Measurements from ENCODE around the gene HLA-DPB1.
A peak's percentile ranks its signal among the peaks of the same experiment; 100 is the strongest.
"Not testable (repeated sequence)": the region's sequence is repeated elsewhere in the genome, so short reads cannot be mapped to it uniquely, and the experiment has no call there.

HLA-DPB1 gene

GRCh38 chr6:33075568-33076405 lies at the start of gene HLA-DPB1:
Gene HLA-DPB1 (plus strand): TSS chr6:33075990. CDS start chr6:33076042, 52 bp downstream.
- peak; percentile 15 for DNase-seq

GRCh38 chr6:33028220-33028849 lies 47.5 kb upstream of the HLA-DPB1 start:
- DNase-seq = no peak

GRCh38 chr6:33029328-33030184 lies 46.2 kb upstream of the HLA-DPB1 start:
- DNase-seq = no peak

- DNase-seq = no peak
Measured at GRCh38 chr6:33030245-33030644, 45.5 kb upstream of the HLA-DPB1 start.

- no peak for DNase-seq
Measured at GRCh38 chr6:33034554-33034953, 41.2 kb upstream of the HLA-DPB1 start.

GRCh38 chr6:33036535-33036934 lies 39.3 kb upstream of the HLA-DPB1 start:
- DNase-seq = no peak

GRCh38 chr6:33040157-33040556 lies 35.6 kb upstream of the HLA-DPB1 start:
- no peak for DNase-seq

- no peak for DNase-seq
Measured at GRCh38 chr6:33049323-33050013, 26.3 kb upstream of the HLA-DPB1 start.

- DNase-seq = no peak
Measured at GRCh38 chr6:33050014-33050810, 25.6 kb upstream of the HLA-DPB1 start.

- DNase-seq = no peak
Measured at GRCh38 chr6:33052627-33053026, 23.2 kb upstream of the HLA-DPB1 start.

- DNase-seq = no peak
Measured at GRCh38 chr6:33053230-33053629, 22.6 kb upstream of the HLA-DPB1 start.

GRCh38 chr6:33057222-33058150 lies 18.3 kb upstream of the HLA-DPB1 start:
- no peak for DNase-seq

- DNase-seq = no peak
Measured at GRCh38 chr6:33061987-33062386, 13.8 kb upstream of the HLA-DPB1 start.

GRCh38 chr6:33063435-33063834 lies 12.4 kb upstream of the HLA-DPB1 start:
- not testable (repeated sequence) for DNase-seq

- no peak for DNase-seq
Measured at GRCh38 chr6:33064723-33065122, 11.1 kb upstream of the HLA-DPB1 start.

- no peak for DNase-seq
Measured at GRCh38 chr6:33065312-33065711, 10.5 kb upstream of the HLA-DPB1 start.

- DNase-seq = no peak
Measured at GRCh38 chr6:33066917-33067521, 8.8 kb upstream of the HLA-DPB1 start.

GRCh38 chr6:33069021-33069738 lies 6.6 kb upstream of the HLA-DPB1 start:
- no peak for DNase-seq

- DNase-seq = no peak
Measured at GRCh38 chr6:33070909-33071308, 4.9 kb upstream of the HLA-DPB1 start.

GRCh38 chr6:33071569-33071968 lies 4.2 kb upstream of the HLA-DPB1 start:
- no peak for DNase-seq

Data from NCI-H1105 treated with DMSO at 0.1 percent for 48 hours (cell line).